HT-29 (cell line): ENCODE data around the gene OR1J1. TPM values are rescaled to one million over a fixed set of nuclear protein-coding genes. Genes with fewer than 3 reads are reported as not detected.

ENCODE experiments used
- DNase-seq: peaks from one replicate; pipeline ENCODE4 v3.0.0-alpha.2; 2015; ENCODE audit warnings: low spot score
- total RNA-seq: library from RNA; depleted of rRNA; stranded (reverse); fragments of >200 nt; shearing (Covaris generic); gene quantifications from 2 replicates; pipeline ENCODE4 v1.2.3, GENCODE V29; 2014; rRNA removed

Gene OR1J1, protein sequence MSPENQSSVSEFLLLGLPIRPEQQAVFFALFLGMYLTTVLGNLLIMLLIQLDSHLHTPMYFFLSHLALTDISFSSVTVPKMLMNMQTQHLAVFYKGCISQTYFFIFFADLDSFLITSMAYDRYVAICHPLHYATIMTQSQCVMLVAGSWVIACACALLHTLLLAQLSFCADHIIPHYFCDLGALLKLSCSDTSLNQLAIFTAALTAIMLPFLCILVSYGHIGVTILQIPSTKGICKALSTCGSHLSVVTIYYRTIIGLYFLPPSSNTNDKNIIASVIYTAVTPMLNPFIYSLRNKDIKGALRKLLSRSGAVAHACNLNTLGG
- not detected in 2 replicates for total RNA-seq

- DNase-seq = no peak
These were observed at the start of gene OR1J1 for GRCh38 chr9:122477826-122478225. Gene OR1J1 (minus strand): TSS chr9:122477926. CDS start chr9:122477926, 0 bp downstream.

GRCh38 chr9:122527193-122527592 is 49.5 kb upstream of the OR1J1 start, which contains the start of gene OR1N1:
Gene OR1N1 (minus strand): TSS chr9:122527293. CDS start chr9:122527293, 0 bp downstream.
- no peak for DNase-seq

DNA sequence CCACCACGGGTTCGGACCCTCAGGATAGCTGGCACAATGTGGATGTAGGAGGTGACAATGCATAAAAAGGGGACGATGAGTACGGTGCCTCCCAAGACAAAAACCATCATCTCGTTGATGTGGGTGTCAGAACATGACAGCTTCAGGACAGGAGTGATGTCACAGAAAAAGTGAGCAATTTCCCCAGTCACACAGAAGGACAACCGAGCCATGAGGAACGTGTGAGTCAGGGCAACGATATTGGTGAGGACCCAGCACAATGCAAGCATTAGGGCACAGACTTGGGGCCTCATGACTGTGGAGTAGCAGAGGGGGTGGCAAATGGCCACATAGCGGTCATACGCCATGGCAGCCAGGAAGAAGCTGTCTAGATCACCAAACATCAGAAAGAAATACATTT is 48.9 kb upstream of the OR1J1 start:
- DNase-seq = no peak

DNA sequence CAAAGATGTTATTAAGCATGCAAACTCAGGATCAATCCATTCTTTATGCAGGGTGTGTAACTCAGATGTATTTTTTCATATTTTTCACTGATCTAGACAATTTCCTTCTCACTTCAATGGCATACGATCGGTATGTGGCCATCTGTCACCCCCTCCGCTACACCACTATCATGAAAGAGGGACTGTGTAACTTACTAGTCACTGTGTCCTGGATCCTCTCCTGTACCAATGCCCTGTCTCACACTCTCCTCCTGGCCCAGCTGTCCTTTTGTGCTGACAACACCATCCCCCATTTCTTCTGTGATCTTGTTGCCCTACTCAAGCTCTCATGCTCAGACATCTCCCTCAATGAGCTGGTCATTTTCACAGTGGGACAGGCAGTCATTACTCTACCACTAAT is 41.6 kb upstream of the OR1J1 start:
- no peak for DNase-seq

GRCh38 chr9:122518841-122519240 is 41.1 kb upstream of the OR1J1 start, which contains the start of gene OR1J4:
Gene OR1J4 (plus strand): TSS chr9:122519141. CDS start chr9:122519141, 0 bp downstream.
- DNase-seq = no peak

DNA sequence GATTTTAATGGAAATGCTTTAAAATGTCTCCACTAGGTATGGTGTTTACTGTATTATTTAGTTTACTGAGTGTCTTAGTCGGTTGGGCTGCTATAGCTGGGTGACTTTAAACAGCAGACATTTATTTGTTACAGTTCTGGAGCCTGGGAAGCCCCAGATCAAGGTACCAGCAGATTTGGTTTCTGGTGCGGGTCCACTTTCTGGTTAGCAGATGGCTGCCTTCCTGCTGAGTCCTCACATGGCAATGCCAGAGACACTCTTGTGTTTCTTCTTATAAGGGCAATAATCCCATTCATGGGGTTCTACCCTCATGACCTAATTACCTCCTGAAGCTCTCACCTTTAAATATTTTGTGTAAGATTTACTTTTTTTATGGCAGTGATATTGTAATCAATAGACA is 40.5 kb upstream of the OR1J1 start:
- no peak for DNase-seq

DNA sequence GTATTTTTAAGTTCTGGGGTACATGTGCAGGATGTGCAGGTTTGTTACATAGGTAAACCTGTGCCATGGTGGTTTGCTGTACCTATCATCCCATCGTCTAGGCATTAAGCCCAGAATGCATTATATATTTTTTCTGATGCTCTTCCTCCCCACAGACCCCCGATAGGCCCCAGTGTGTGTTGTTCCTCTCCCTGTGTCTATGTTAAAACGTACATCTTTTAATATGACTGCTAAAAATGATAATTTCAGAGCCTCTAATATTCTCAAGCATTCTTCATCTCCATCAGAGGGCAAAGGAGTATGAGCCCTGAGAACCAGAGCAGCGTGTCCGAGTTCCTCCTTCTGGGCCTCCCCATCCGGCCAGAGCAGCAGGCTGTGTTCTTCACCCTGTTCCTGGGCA is 32.8 kb upstream of the OR1J1 start, which contains the start of gene OR1J2:
TSS of gene OR1J2 (plus strand) at position 301 of the 400 bp plus-strand sequence. CDS start at position 301, 0 bp downstream.
- no peak for DNase-seq

- no peak for DNase-seq
These were observed 29.2 kb upstream of the OR1J1 start for GRCh38 chr9:122506964-122507363.

- peak; percentile 37 for DNase-seq
These were observed 21.2 kb upstream of the OR1J1 start for GRCh38 chr9:122498883-122499288.

GRCh38 chr9:122479062-122479461 is 1.3 kb upstream of the OR1J1 start:
- DNase-seq = no peak

DNA sequence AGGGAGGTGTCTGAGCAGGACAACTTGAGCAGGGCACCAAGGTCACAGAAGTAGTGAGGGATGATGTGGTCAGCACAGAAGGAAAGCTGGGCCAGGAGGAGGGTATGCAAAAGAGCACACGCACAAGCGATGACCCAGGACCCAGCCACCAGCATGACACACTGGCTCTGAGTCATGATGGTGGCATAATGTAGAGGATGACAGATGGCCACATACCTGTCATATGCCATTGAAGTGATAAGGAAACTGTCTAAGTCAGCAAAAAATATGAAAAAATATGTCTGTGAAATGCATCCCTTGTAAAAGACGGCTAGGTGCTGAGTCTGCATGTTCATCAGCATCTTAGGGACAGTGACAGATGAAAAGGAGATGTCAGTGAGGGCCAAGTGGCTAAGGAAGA is 380 bp downstream of the OR1J1 start:
- no peak for DNase-seq

GRCh38 chr9:122475717-122476116 is 2.0 kb downstream of the OR1J1 start:
- DNase-seq = no peak

GRCh38 chr9:122474561-122474960 is 3.2 kb downstream of the OR1J1 start:
- no peak for DNase-seq

DNA sequence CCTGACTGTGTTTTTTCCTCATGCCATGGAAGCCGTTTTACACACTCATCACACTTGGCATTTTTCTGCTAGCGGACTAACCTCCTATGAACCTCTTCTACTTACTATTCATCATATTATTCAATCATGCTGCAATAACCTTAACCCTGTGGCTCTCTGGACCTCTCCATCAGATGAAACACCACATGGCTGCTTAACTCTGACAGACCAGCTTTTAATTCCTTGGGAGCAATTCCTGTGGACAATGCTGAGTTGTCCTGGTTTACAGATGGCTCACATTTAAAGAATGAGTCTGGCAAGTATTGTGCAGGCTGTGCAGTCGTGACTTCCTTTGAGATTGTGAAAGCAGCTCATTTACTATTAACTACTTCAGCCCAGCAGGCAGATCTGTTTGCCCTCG is 9.0 kb downstream of the OR1J1 start:
- no peak for DNase-seq

- no peak for DNase-seq
These were observed 11.3 kb downstream of the OR1J1 start for GRCh38 chr9:122466456-122466855.

- DNase-seq = peak; percentile 87
These were observed 12.8 kb downstream of the OR1J1 start for GRCh38 chr9:122464633-122465567.

DNA sequence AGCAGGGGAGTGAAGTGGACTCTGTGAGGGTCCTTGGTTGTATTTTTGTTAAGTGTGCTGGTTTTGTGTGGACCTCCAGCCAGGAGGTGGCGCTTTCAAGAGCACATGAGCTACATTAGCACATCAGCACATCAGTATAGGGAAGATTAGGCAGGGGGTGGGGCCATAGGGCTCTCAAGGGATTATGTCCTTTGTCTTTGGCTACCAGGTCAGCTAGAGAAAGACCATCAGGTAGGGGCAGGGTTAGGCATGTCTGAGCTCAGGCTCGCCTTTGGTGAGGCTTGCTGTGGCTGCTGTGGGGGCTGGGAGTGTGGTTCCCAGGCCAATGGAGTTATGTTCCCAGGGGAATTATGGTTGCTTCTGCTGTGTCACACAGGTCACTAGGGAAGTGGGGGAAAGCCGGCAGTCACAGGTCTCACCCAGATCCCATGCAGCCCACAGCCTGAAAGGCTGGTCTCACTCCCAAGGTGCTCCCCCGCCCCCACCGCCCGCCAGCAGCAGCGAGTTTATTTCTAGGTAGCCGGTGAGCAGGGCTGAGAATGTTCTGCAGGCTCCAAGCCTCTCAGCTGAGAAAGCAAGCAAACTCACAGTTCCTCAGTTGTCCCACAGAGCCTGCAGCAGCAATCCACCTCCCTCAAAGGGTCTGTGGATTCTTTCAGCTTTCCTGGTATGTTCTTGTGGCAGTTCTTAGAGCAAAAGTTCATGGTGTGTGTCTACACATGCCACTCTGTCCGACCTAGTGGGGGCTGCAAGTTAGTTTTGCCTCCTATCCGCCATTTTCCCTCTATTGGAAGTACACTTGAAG is 13.7 kb downstream of the OR1J1 start:
- no peak for DNase-seq

- no peak for DNase-seq
These were observed 19.9 kb downstream of the OR1J1 start for GRCh38 chr9:122457787-122458186.

- DNase-seq = no peak
These were observed 21.6 kb downstream of the OR1J1 start for GRCh38 chr9:122456123-122456522.

DNA sequence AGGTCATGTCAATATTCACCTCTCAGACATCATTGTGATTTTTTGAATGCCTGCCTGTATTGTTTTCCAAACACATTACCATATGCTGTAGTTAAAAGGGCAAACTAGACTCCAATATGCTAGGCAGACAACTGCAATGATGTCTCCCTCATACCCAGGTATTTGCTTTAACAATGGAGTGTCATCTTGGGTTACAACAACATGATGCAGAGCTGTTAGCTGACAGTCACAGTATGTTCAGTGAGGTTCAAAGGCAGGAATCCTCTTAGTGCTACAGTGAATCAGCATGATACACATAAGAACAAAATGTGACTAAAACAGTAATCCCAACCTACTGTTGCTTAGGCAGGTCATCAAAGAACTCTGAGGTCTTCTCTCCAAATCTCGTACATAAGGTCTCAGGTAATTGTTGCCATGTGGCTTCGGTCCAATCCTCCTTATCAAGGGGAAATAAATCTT is 24.0 kb downstream of the OR1J1 start:
- DNase-seq = no peak

- no peak for DNase-seq
These were observed 30.8 kb downstream of the OR1J1 start for GRCh38 chr9:122446819-122447484.
